Peyer's patch (tissue), 4 donors: Measurements from ENCODE around the gene TYW1B.

ENCODE experiments used
- POLR2A ChIP-seq, 2 donors: fragments of 450-650 bp; IDR thresholded peaks; one replicate each; pipeline ENCODE4 v1.5.1; 2017; ENCODE audit warnings: antibody characterized with exemption in 2 of 2, mild to moderate bottlenecking in 2 of 2, moderate library complexity in 2 of 2
- TF ChIP-seq, protein P1 (sequence below), 6 experiments: fragments of 450-650 bp in 4 of 6; fragments of 200-600 bp in 2 of 6; sonication (generic) in 1 of 6; IDR thresholded peaks; one replicate each; pipeline ENCODE4 v1.5.1; 2017 to 2019; ENCODE audit warnings: antibody characterized with exemption in 6 of 6, mild to moderate bottlenecking in 3 of 6, moderate library complexity in 1 of 6

- TF ChIP-seq, protein P1, sequence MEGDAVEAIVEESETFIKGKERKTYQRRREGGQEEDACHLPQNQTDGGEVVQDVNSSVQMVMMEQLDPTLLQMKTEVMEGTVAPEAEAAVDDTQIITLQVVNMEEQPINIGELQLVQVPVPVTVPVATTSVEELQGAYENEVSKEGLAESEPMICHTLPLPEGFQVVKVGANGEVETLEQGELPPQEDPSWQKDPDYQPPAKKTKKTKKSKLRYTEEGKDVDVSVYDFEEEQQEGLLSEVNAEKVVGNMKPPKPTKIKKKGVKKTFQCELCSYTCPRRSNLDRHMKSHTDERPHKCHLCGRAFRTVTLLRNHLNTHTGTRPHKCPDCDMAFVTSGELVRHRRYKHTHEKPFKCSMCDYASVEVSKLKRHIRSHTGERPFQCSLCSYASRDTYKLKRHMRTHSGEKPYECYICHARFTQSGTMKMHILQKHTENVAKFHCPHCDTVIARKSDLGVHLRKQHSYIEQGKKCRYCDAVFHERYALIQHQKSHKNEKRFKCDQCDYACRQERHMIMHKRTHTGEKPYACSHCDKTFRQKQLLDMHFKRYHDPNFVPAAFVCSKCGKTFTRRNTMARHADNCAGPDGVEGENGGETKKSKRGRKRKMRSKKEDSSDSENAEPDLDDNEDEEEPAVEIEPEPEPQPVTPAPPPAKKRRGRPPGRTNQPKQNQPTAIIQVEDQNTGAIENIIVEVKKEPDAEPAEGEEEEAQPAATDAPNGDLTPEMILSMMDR (IDR thresholded peaks at IDR 0.05) = no peak
- no peak for TF ChIP-seq POLR2A (IDR thresholded peaks at IDR 0.05)
Measured at GRCh38 chr7:72754312-72754711, 73.7 kb downstream of the TYW1B start.
